RWPE2 (cell line): ENCODE data around the gene TMEM63A.

ENCODE experiments used
- ATAC-seq: fragments of 200-7000 bp; cut with Tn5 transposase; 3 replicates; pipeline ENCODE4 v1.9.1; 2021; ENCODE audit warnings: low read depth
- DNase-seq: peaks from one replicate; pipeline ENCODE4 v3.0.0-alpha.2; 2020; ENCODE audit warnings: low spot score
- H3K27ac ChIP-seq: fragments of 450-650 bp; 2 replicates; pipeline ENCODE4 v1.5.1; 2017; ENCODE audit warnings: mild to moderate bottlenecking; ENCODE audit not compliant: poor library complexity, severe bottlenecking
- H3K27me3 ChIP-seq: fragments of 250-450 bp; sonication (Bioruptor Pico); 2 replicates; pipeline ENCODE4 v1.5.1; 2021; ENCODE audit warnings: mild to moderate bottlenecking, moderate library complexity; ENCODE audit not compliant: insufficient read depth, poor library complexity, severe bottlenecking
- H3K36me3 ChIP-seq: fragments of 250-450 bp; sonication (Bioruptor Pico); 2 replicates; pipeline ENCODE4 v1.5.1; 2020; ENCODE audit warnings: low read depth, mild to moderate bottlenecking, moderate library complexity
- H3K4me1 ChIP-seq: fragments of 250-450 bp; sonication (Bioruptor Pico); 2 replicates; pipeline ENCODE4 v1.5.1; 2021; ENCODE audit warnings: mild to moderate bottlenecking, moderate library complexity; ENCODE audit not compliant: insufficient read depth, poor library complexity, severe bottlenecking
- H3K4me3 ChIP-seq: fragments of 250-450 bp; sonication (Bioruptor Pico); 2 replicates; pipeline ENCODE4 v1.5.1; 2021; ENCODE audit warnings: mild to moderate bottlenecking, moderate library complexity; ENCODE audit not compliant: severe bottlenecking
- H3K9me3 ChIP-seq: fragments of 250-450 bp; sonication (Bioruptor Pico); 2 replicates; pipeline ENCODE4 v1.5.1; 2021; ENCODE audit warnings: mild to moderate bottlenecking, moderate library complexity; ENCODE audit not compliant: severe bottlenecking
- CTCF ChIP-seq: fragments of 450-650 bp; IDR thresholded peaks from one replicate; pipeline ENCODE4 v1.5.1; 2017; ENCODE audit warnings: mild to moderate bottlenecking, moderate library complexity; ENCODE audit not compliant: poor library complexity, severe bottlenecking

TMEM63A gene

GRCh38 chr1:225825607-225826007 lies 56.6 kb downstream of the TMEM63A start:
- Histone ChIP-seq H3K9me3 (no peaks in the 10 kb centered on the region), H3K36me3 (no peaks in the 10 kb centered on the region), H3K4me1 (no peaks in the 10 kb centered on the region), H3K4me3 (no peak overlapping the region), H3K27ac (no peak overlapping the region), H3K27me3 (no peaks in the 10 kb centered on the region)
- DNase-seq: no peak
- TF ChIP-seq CTCF: no peak
- ATAC-seq: no peak

- TF ChIP-seq CTCF: no peak
- ATAC-seq: no peak
- no peaks in the 10 kb centered on the region for H3K4me1 ChIP-seq
- no peak overlapping the region for H3K4me3 ChIP-seq
- DNase-seq: no peak
- H3K27me3 ChIP-seq: no peaks in the 10 kb centered on the region
- no peaks in the 10 kb centered on the region for H3K9me3 ChIP-seq
- H3K27ac ChIP-seq: no peak overlapping the region
- H3K36me3 ChIP-seq: no peaks in the 10 kb centered on the region
These were observed 57.1 kb downstream of the TMEM63A start for GRCh38 chr1:225825078-225825477.

- no peak for TF ChIP-seq CTCF
- no peak for ATAC-seq
- Histone ChIP-seq H3K4me1 (no peaks in the 10 kb centered on the region), H3K27me3 (no peaks in the 10 kb centered on the region), H3K36me3 (no peaks in the 10 kb centered on the region), H3K27ac (no peak overlapping the region), H3K4me3 (no peak overlapping the region), H3K9me3 (no peaks in the 10 kb centered on the region)
- no peak for DNase-seq
These were observed 57.6 kb downstream of the TMEM63A start for GRCh38 chr1:225824533-225824941.

- Histone ChIP-seq H3K27me3 (no peaks in the 10 kb centered on the region), H3K36me3 (no peaks in the 10 kb centered on the region), H3K9me3 (no peaks in the 10 kb centered on the region), H3K27ac (no peak overlapping the region), H3K4me1 (no peaks in the 10 kb centered on the region), H3K4me3 (no peak overlapping the region)
- ATAC-seq (no peak), DNase-seq (no peak)
- TF ChIP-seq CTCF: no peak
These were observed 58.3 kb downstream of the TMEM63A start for GRCh38 chr1:225823811-225824261.

GRCh38 chr1:225822655-225823403 lies 59.4 kb downstream of the TMEM63A start:
- ATAC-seq (no peak), DNase-seq (no peak)
- H3K4me3 ChIP-seq: no peak overlapping the region
- H3K36me3 ChIP-seq: no peaks in the 10 kb centered on the region
- no peaks in the 10 kb centered on the region for H3K9me3 ChIP-seq
- H3K27me3 ChIP-seq: no peaks in the 10 kb centered on the region
- H3K27ac ChIP-seq: no peak overlapping the region
- peaks cover under 1% of the 10 kb centered on the region for H3K4me1 ChIP-seq
- TF ChIP-seq CTCF: no peak
